BE2C (cell line): ENCODE measurements around the gene PCBP4.

ENCODE experiments used
- DNase-seq: peaks from one replicate; pipeline ENCODE4 v3.0.0-alpha.2; 2020
- H3K27me3 ChIP-seq: fragments of 250-450 bp; sonication (Bioruptor Pico); 2 replicates; pipeline ENCODE4 v1.5.1; 2020; ENCODE audit warnings: mild to moderate bottlenecking
- H3K36me3 ChIP-seq: fragments of 250-450 bp; sonication (Bioruptor Pico); 2 replicates; pipeline ENCODE4 v1.5.1; 2020; ENCODE audit warnings: mild to moderate bottlenecking
- H3K4me1 ChIP-seq: fragments of 250-450 bp; sonication (Bioruptor Pico); 2 replicates; pipeline ENCODE4 v1.5.1; 2020
- H3K4me3 ChIP-seq: 2 replicates; pipeline ENCODE4 v1.5.1; 2011; ENCODE audit warnings: low read depth, low read length
- H3K9me3 ChIP-seq: fragments of 250-450 bp; sonication (Bioruptor Pico); 2 replicates; pipeline ENCODE4 v1.5.1; 2020
- CTCF ChIP-seq: IDR thresholded peaks from 2 replicates; pipeline ENCODE4 v1.5.1; 2012; ENCODE audit warnings: mild to moderate bottlenecking, low read depth, low read length

The PCBP4 gene

GRCh38 chr3:51977446-51978142 is 10.3 kb upstream of the PCBP4 start:
- no peaks in the 10 kb centered on the region for H3K9me3 ChIP-seq
- no peak for TF ChIP-seq CTCF
- H3K4me3 ChIP-seq, result no peak overlapping the region
- no peaks in the 10 kb centered on the region for H3K36me3 ChIP-seq
- peaks cover 8% of the 10 kb centered on the region for H3K4me1 ChIP-seq
- H3K27me3 ChIP-seq, result no peaks in the 10 kb centered on the region
- no peak for DNase-seq

GRCh38 chr3:51975852-51976549 is 8.7 kb upstream of the PCBP4 start:
- Histone ChIP-seq H3K4me3 (peak overlapping the region; percentile 63), H3K27me3 (no peaks in the 10 kb centered on the region), H3K4me1 (peaks cover 8% of the 10 kb centered on the region), H3K36me3 (no peaks in the 10 kb centered on the region), H3K9me3 (no peaks in the 10 kb centered on the region)
- DNase-seq, result peak; percentile 76
- no peak for TF ChIP-seq CTCF

GRCh38 chr3:51974963-51975851 is 8.0 kb upstream of the PCBP4 start, which contains the start of gene ABHD14A:
ABHD14A (plus strand) TSS chr3:51975064; CDS start chr3:51975136, 72 bp downstream.
- DNase-seq, result peak; percentile 60
- Histone ChIP-seq H3K4me3 (peak within 1 kb of the TSS; percentile 72), H3K36me3 (no peaks in the 10 kb centered on the region), H3K4me1 (peaks cover 8% of the 10 kb centered on the region), H3K27me3 (no peaks in the 10 kb centered on the region), H3K9me3 (no peaks in the 10 kb centered on the region)
- TF ChIP-seq CTCF, result no peak

GRCh38 chr3:51974277-51974962 is 7.2 kb upstream of the PCBP4 start:
- peaks cover 8% of the 10 kb centered on the region for H3K4me1 ChIP-seq
- DNase-seq, result peak; percentile 33
- TF ChIP-seq CTCF, result no peak
- no peaks in the 10 kb centered on the region for H3K36me3 ChIP-seq
- H3K27me3 ChIP-seq, result no peaks in the 10 kb centered on the region
- no peaks in the 10 kb centered on the region for H3K9me3 ChIP-seq
- H3K4me3 ChIP-seq, result peak overlapping the region; percentile 63

- Histone ChIP-seq H3K4me1 (peaks cover 8% of the 10 kb centered on the region), H3K36me3 (no peaks in the 10 kb centered on the region), H3K27me3 (no peaks in the 10 kb centered on the region), H3K4me3 (no peak overlapping the region), H3K9me3 (no peaks in the 10 kb centered on the region)
- DNase-seq, result no peak
- no peak for TF ChIP-seq CTCF
These were observed 4.1 kb upstream of the PCBP4 start for GRCh38 chr3:51971350-51971749.
